Activated CD4-positive, alpha-beta T cell treated with anti-CD3 and anti-CD28 coated beads, Interleukin-2, amount 50 U/mL, for 48 hours (primary cell): ENCODE data around the gene ROBO3.

Experiments used
- DNase-seq, 2 experiments: peaks; one replicate each; pipeline ENCODE4 v3.0.0-alpha.2; 2020

The ROBO3 gene

GRCh38 chr11:124843616-124843910, 21.7 kb upstream of the ROBO3 start:
- no peak for DNase-seq

DNA sequence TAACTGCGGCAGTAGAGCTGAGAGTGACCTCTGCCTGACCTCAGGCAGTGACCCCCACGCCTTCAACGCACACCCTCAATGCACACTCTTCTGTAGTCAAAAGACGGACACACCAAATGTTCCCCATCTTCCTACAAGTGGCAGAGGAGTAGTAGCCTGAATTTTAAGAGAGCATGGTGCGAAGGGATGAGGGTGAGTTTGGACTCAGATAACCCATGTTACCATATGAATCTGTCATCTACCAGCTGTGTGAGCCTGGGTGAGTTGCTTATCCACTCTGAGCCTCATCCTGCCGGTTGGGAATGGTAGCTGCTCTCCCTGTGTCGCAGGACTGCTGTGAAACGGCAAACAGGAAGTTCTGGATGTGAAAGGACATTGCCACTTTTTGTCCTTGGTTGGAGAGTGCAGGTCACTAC, 20.6 kb upstream of the ROBO3 start:
- DNase-seq = no peak

DNA sequence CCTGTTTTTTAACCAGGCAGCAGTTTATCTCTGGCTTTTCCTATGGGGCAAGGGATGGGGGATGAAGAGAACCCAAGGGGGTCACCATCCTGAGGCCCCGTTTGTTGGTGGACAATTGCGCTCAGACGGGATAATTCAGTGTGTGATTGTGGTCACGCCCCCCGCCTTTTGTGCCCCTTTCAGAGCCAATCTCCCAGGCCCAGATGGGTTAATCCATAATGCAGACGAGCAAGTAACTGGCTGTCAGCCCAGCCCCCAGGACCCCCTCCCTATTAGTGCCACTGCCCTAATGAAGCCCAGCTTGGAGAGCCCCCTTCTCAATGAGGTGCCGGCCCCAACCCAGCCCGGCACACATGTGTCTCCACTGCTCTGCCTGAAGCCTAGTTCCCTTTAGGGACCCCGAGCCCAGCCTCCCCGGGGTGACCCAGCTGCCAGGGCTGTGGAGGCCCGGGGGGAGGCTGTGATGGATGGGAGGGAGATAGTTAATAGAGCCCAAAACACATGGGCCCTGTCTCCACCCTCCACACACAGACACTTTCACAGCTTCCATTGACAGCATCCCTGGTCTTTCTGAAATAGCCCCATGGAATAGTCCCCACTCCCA, 19.1 kb upstream of the ROBO3 start:
- DNase-seq = no peak

- no peak for DNase-seq
Observed at GRCh38 chr11:124859171-124859570, 6.1 kb upstream of the ROBO3 start.

DNA sequence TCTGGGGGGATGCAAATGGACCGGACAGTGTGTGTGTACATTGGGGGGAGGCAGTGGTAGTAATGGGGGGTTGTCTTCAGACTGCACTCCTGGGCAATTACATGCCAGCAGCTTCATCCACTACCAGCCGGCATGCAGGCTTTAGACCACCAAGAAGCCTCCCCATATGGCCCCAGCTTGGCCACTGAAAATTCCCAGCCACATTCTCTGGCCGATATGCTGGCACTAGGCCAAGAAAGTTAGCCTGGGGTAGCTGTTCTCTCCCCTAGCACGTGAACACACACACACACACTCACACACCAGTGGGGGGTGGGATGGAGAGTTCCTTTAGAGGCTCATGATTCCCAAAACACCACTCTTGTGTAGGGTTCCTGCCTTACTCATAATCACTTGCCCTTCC, 3.6 kb upstream of the ROBO3 start:
- no peak for DNase-seq

- DNase-seq = no peak
Observed at GRCh38 chr11:124863137-124863825, 2.0 kb upstream of the ROBO3 start.

- no peak for DNase-seq
Observed at GRCh38 chr11:124863826-124864165, 1.4 kb upstream of the ROBO3 start.

DNA sequence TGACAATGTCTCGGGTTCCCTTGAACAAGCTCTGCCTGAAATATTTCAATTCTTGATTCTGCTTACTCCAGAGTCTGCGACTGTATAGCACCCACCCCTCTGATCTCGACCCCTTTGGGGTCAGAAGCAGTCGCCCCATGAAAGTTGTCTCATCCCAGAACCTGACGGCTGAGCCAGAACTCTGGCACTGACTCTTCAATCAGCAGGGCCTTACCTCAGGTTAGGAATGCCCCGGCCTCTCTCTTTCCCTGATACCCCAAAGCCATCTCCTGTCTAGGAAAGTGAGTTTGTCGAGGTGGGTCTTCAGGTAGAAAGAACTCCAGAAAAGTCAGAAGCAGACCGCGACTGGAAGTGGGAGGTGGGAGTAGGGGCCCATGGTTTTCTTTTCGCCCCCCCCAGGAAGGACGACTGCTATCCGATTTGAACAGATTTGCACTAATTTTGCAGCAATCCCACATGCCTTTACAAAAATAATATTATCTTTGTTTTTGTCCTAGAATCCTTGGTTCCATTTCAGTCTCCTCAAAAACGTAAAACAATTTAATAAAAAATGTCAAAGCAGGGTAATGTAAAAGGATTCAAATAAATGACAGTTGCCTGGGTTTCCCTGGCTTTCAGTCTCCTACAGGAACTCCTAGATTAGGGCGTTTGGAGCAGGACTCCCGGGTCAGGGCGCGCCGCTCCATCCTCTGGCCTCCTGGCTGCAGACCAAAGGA, 898 bp upstream of the ROBO3 start:
- no peak for DNase-seq

- no peak for DNase-seq
Observed at GRCh38 chr11:124864892-124865180, 396 bp upstream of the ROBO3 start.

DNA sequence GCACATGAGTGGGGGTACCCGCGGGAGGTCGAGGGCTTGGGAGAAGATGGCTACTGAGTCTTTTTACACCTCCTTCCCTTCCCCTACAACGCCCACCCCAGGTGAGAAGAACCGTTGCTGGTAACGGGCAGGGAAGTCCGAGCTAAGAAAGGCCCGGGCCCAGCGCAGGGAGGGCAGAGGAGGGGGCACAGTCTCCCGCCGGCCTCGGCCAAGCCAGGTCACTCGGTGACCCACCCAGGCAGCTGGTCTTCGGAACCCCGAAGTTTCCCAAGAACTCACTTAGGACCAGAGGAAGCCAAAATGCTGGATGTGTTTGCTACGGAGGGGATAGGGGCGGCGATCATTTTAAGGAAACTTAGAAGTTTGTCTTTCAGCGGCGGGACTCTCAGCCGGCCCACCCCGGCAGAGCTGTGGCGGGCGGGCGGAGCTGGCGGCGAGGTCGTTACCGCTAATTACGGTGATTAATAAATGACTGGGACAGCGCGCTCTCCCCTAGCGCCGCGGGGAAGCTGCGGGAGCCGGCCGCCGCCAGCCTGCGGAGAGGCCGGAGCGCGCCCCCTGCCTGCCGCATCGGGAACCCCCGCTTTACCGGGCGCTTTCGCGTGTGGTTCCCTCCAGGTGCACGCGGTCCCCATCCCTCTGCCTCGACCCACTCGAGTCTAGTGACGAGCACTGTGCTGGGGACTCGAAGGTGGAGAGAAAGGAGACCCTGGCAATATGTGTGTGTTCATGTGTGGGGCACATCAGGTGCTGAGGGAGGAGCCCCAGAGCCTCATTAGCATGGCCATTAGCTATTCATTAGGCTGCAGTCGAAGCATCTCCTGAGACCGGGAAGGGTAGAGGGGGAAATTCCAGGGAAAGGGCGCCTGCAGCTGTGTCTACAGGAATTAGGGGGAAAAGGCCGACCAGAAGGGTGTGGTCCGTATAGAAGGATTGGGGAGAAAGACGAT, 945 bp downstream of the ROBO3 start:
- peak; percentile 53 to 70 for DNase-seq

- peak in 1 of 2 experiments; percentile 35 for DNase-seq
Observed at GRCh38 chr11:124867700-124868099, 2.5 kb downstream of the ROBO3 start.

DNA sequence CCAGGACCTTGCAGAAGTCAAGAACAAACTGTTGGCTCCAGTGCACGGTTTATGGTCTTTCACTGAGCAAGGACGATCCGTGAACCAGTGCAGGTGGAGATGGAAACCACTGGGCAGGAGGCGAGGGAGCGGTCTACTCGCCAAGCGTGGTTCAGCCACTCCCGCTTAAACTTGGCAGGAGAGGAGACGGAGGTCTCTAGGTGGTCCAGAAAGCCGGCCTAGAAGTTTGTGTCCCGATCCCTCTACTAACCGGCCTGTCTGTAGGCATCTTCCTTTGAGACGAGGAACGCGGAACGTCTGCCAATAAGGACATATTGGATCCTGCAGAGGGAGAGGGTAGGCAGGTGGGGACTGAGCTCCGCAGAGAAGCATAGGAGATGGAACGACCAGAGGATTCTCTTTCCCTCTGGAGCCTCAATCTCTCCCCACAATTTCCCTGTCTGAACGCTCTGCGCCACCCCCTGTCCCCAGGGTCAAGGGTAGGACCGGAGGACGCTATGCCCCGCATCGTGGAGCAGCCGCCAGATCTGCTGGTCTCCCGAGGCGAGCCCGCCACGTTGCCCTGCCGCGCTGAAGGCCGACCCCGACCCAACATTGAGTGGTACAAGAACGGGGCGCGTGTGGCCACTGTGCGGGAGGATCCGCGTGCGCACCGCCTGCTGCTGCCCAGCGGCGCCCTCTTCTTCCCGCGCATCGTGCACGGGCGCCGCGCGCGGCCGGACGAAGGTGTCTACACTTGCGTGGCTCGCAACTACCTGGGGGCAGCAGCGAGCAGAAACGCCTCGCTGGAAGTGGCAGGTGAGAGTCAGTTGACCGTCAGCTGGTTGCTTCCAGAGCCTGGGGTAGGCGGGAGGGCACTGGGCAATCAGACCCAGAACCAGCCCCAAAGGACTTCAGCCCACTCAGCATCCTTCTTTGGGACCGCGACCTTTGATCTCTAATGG, 3.4 kb downstream of the ROBO3 start:
- DNase-seq = peak in 1 of 2 experiments; percentile 16

DNA sequence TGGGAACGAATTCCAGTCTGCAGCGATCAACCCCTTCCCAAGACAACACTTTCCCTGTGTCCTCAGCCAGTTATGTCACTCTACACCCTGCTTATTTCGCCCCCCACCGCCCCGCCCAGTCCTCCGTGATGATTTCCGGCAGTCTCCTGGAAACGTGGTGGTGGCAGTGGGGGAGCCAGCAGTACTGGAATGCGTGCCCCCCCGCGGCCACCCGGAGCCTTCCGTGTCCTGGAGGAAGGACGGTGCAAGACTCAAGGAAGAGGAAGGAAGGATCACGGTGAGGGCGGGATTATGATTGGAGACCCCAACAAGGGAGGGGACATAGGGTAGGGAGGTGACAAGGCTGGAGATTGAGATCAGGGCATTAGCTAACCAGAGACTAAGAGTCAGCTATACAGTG, 4.1 kb downstream of the ROBO3 start:
- DNase-seq = no peak

DNA sequence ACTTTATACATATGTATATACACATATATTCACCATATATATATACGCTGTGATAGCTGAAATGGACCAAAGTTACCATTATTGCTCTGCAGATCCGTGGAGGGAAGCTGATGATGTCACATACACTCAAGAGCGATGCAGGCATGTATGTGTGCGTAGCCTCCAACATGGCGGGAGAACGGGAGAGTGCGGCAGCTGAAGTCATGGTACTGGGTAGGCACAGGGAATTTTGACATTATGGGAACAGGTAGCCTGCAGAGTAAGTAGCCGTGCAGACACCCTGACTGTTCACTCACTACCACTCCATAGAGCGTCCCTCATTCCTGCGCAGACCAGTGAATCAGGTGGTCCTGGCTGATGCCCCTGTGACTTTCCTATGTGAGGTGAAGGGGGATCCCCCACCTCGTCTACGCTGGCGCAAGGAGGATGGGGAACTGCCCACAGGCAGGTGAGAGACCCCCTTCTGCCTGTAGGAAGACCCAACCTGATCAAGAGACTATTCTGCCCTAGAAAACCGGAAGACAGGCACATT, 4.7 kb downstream of the ROBO3 start:
- no peak for DNase-seq

DNA sequence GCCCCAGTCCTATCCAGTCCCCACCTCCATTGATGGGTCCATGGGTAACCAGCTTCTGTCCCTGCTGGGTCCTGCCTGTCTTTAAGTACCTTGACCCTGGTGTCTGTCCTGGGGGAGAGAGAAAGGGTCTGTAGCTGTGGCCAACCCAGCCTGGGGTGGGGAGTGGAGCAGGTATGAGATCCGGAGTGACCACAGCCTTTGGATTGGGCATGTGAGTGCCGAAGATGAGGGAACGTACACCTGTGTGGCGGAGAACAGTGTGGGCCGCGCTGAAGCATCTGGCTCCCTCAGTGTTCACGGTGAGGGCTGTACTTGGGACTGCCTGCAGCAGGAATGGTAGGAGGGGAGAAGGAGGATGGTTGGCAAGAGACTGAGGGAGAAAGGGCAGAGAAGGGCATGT, 5.2 kb downstream of the ROBO3 start:
- no peak for DNase-seq

- no peak for DNase-seq
Observed at GRCh38 chr11:124872280-124872679, 7.0 kb downstream of the ROBO3 start.

GRCh38 chr11:124872741-124873140, 7.5 kb downstream of the ROBO3 start:
- DNase-seq = no peak

DNA sequence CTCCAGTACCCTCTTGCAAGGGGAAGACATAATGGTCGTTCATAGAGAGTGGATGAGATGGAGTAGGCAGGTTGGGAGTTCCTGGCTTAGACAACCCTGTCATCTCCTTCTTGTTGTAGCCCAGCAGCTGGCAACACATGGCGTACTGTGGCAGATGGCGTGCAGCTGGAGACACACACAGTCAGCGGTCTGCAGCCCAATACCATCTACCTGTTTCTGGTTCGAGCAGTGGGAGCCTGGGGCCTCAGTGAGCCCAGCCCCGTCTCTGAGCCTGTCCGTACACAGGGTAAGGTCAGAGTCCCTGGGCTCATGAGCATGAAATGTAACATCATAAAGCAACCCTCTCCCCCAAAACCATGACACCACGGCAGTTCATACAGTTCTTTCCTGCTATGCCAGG, 8.7 kb downstream of the ROBO3 start:
- no peak for DNase-seq

- DNase-seq = no peak
Observed at GRCh38 chr11:124874571-124875255, 9.5 kb downstream of the ROBO3 start.

GRCh38 chr11:124875401-124875800, 10.2 kb downstream of the ROBO3 start:
- DNase-seq = no peak
